Trophoblast cell (in vitro differentiated cells and primary cell): ENCODE measurements around the gene CCDC83.

Experiments used
- DNase-seq, 2 donors: peaks; one replicate each; pipeline ENCODE4 v3.0.0-alpha.2; 2016
- H2AFZ ChIP-seq: 2 replicates; pipeline ENCODE4 v1.6.1; 2013; ENCODE audit warnings: low read length, moderate library complexity, mild to moderate bottlenecking; ENCODE audit not compliant: insufficient read depth, poor library complexity
- H2AK5ac ChIP-seq: 2 replicates; pipeline ENCODE4 v1.6.1; 2013; ENCODE audit warnings: mild to moderate bottlenecking, low read length
- H2BK120ac ChIP-seq: 2 replicates; pipeline ENCODE4 v1.6.1; 2013; ENCODE audit warnings: low read length, mild to moderate bottlenecking, moderate library complexity; ENCODE audit not compliant: insufficient read depth, poor library complexity
- H2BK12ac ChIP-seq: 2 replicates; pipeline ENCODE4 v1.6.1; 2013; ENCODE audit warnings: mild to moderate bottlenecking, low read length, moderate library complexity
- H2BK5ac ChIP-seq: 2 replicates; pipeline ENCODE4 v1.6.1; 2013; ENCODE audit warnings: low read length, low read depth, moderate library complexity, mild to moderate bottlenecking; ENCODE audit not compliant: poor library complexity
- H3K14ac ChIP-seq: 2 replicates; pipeline ENCODE4 v1.6.1; 2013; ENCODE audit warnings: mild to moderate bottlenecking, low read length
- H3K18ac ChIP-seq: 2 replicates; pipeline ENCODE4 v1.6.1; 2013; ENCODE audit warnings: mild to moderate bottlenecking, low read length
- H3K23ac ChIP-seq: 2 replicates; pipeline ENCODE4 v1.6.1; 2013; ENCODE audit warnings: low read length
- H3K27ac ChIP-seq: 2 replicates; pipeline ENCODE4 v1.5.1; 2013; ENCODE audit warnings: low read depth, mild to moderate bottlenecking, inconsistent platforms, low read length, moderate library complexity
- H3K27me3 ChIP-seq: 2 replicates; pipeline ENCODE4 v1.6.1; 2013; ENCODE audit warnings: inconsistent platforms, mild to moderate bottlenecking, low read length, moderate library complexity; ENCODE audit not compliant: insufficient read depth
- H3K36me3 ChIP-seq, 2 experiments: 1 replicate in 1 of 2; 2 replicates in 1 of 2; pipeline ENCODE4 v1.6.1; 2013; ENCODE audit warnings: low read length in 2 of 2, mild to moderate bottlenecking in 2 of 2, moderate library complexity in 1 of 2; ENCODE audit not compliant: insufficient read depth in 2 of 2, control insufficient read depth in 1 of 2
- H3K4ac ChIP-seq: 2 replicates; pipeline ENCODE4 v1.6.1; 2013; ENCODE audit warnings: low read depth, mild to moderate bottlenecking, low read length, moderate library complexity
- H3K4me1 ChIP-seq, 2 experiments: 1 replicate in 1 of 2; 2 replicates in 1 of 2; pipeline ENCODE4 v1.6.1; 2013; ENCODE audit warnings: low read length in 2 of 2, mild to moderate bottlenecking in 2 of 2, moderate library complexity in 1 of 2; ENCODE audit not compliant: insufficient read depth in 2 of 2, control insufficient read depth in 1 of 2
- H3K4me2 ChIP-seq: 2 replicates; pipeline ENCODE4 v1.6.1; 2013; ENCODE audit warnings: inconsistent platforms, mild to moderate bottlenecking, low read length, moderate library complexity
- H3K4me3 ChIP-seq: 2 replicates; pipeline ENCODE4 v1.5.1; 2013; ENCODE audit warnings: mild to moderate bottlenecking, low read depth, low read length, inconsistent platforms
- H3K79me1 ChIP-seq: one replicate; pipeline ENCODE4 v1.6.1; 2013; ENCODE audit warnings: low read length
- H3K79me2 ChIP-seq: 2 replicates; pipeline ENCODE4 v1.6.1; 2013; ENCODE audit warnings: low read length, mild to moderate bottlenecking; ENCODE audit not compliant: control insufficient read depth, insufficient read depth, poor library complexity
- H3K9ac ChIP-seq: 2 replicates; pipeline ENCODE4 v1.6.1; 2013; ENCODE audit warnings: mild to moderate bottlenecking, low read length
- H3K9me3 ChIP-seq: 2 replicates; pipeline ENCODE4 v1.6.1; 2013; ENCODE audit warnings: low read depth, mild to moderate bottlenecking, control low read depth, inconsistent platforms, low read length; ENCODE audit not compliant: insufficient read depth
- H4K12ac ChIP-seq: 2 replicates; pipeline ENCODE4 v1.6.1; 2013; ENCODE audit warnings: low read depth, mild to moderate bottlenecking, low read length, moderate library complexity
- H4K8ac ChIP-seq: 2 replicates; pipeline ENCODE4 v1.6.1; 2013; ENCODE audit warnings: low read depth, mild to moderate bottlenecking, low read length, moderate library complexity
- H4K91ac ChIP-seq: one replicate; pipeline ENCODE4 v1.6.1; 2013; ENCODE audit warnings: low read depth, mild to moderate bottlenecking, low read length, moderate library complexity
- WGBS: extraction: QIAGEN DNeasy Blood & Tissue Kit; methylation state at CpG from one replicate; pipeline ENCODE4 v1.1.7; 2013; ENCODE audit warnings: missing lambda C conversion rate; ENCODE audit not compliant: insufficient read length, insufficient coverage; ENCODE audit errors: extremely low coverage; 5-methylcytosine and 5-hydroxymethylcytosine counted together

Gene CCDC83

DNA sequence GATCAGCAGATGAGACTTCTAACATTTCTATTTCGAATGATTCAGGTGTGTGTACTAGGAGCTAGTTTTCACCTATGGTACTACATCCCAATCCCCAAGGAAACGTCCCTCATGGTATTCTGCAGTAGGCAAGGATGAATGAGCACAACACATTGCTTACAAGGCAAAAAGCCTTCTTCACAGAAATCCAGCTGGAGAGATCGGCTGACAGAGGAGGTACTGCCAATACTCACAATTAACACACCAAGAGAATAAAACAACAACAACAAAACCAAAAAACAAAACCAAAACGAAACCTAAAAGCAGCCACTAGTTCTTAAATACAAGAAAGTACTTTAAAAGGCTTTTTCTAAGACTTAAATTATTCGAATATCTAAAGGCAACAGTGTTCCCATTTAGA lies 112.3 kb downstream of the CCDC83 start:
- Histone ChIP-seq H2BK120ac (no peak overlapping the region), H3K79me2 (no peaks in the 10 kb centered on the region), H2BK12ac (no peak overlapping the region), H3K18ac (no peak overlapping the region), H3K4me3 (no peak overlapping the region), H3K36me3 (peaks cover 19 to 32% of the 10 kb centered on the region in 2 experiments), H3K4ac (no peak overlapping the region), H3K4me1 (peaks cover 0 to 2% of the 10 kb centered on the region in 2 experiments), H3K9ac (no peak overlapping the region), H2BK5ac (no peak overlapping the region), H3K14ac (no peak overlapping the region), H3K79me1 (no peaks in the 10 kb centered on the region), H4K12ac (no peak overlapping the region), H4K8ac (no peak overlapping the region), H3K27ac (no peak overlapping the region), H3K9me3 (no peaks in the 10 kb centered on the region), H2AFZ (no peak overlapping the region), H3K27me3 (no peaks in the 10 kb centered on the region), H3K4me2 (no peak overlapping the region), H3K23ac (no peak overlapping the region), H2AK5ac (no peak overlapping the region), H4K91ac (no peak overlapping the region)
- no peak for DNase-seq
- WGBS, result no CpG with 5 or more reads among the region's 5 CpGs
